SU-DHL-6 (cell line): ENCODE data around the gene TCP11.

Source experiments
- H2AFZ ChIP-seq: fragments of 200-600 bp; sonication (generic); 2 replicates; pipeline ENCODE4 v1.6.1; 2014; ENCODE audit warnings: low read depth, mild to moderate bottlenecking, moderate library complexity, mixed read lengths, antibody characterized with exemption, low read length; ENCODE audit not compliant: severe bottlenecking
- H3F3A ChIP-seq: fragments of 200-600 bp; shearing (Covaris generic); 2 replicates; pipeline ENCODE4 v1.6.0; 2016; ENCODE audit warnings: antibody characterized with exemption, mild to moderate bottlenecking; ENCODE audit not compliant: insufficient read depth
- H3K27ac ChIP-seq: fragments of 200-600 bp; sonication (generic); 2 replicates; pipeline ENCODE4 v1.5.1; 2016; ENCODE audit warnings: low read depth, mild to moderate bottlenecking, low read length, moderate library complexity, mixed read lengths
- H3K27me3 ChIP-seq: fragments of 200-600 bp; sonication (generic), shearing (Covaris generic); 2 replicates; pipeline ENCODE4 v1.6.0; 2014; ENCODE audit warnings: mild to moderate bottlenecking, low read length
- H3K36me3 ChIP-seq: fragments of 200-600 bp; sonication (generic); 2 replicates; pipeline ENCODE4 v1.6.1; 2014; ENCODE audit warnings: mild to moderate bottlenecking, low read length, mixed read lengths
- H3K4me2 ChIP-seq: fragments of 300-600, 200-600 bp; shearing (Covaris generic), sonication (generic); 2 replicates; pipeline ENCODE4 v1.6.0; 2014; ENCODE audit warnings: low read length, low read depth, mild to moderate bottlenecking; ENCODE audit not compliant: poor library complexity, severe bottlenecking
- H3K4me3 ChIP-seq: fragments of 200-600 bp; sonication (generic); 2 replicates; pipeline ENCODE4 v1.5.1; 2014; ENCODE audit warnings: antibody characterized with exemption, low read length, mild to moderate bottlenecking, mixed read lengths; ENCODE audit not compliant: insufficient read depth, poor library complexity, severe bottlenecking
- H3K79me2 ChIP-seq: fragments of 200-600 bp; sonication (generic); 2 replicates; pipeline ENCODE4 v1.6.1; 2014; ENCODE audit warnings: mild to moderate bottlenecking, low read length, moderate library complexity; ENCODE audit not compliant: insufficient read depth
- H3K9ac ChIP-seq: fragments of 200-600 bp; sonication (generic); 2 replicates; pipeline ENCODE4 v1.7.0; 2014; ENCODE audit warnings: mild to moderate bottlenecking, low read length
- H3K9me2 ChIP-seq: fragments of 200-600 bp; sonication (generic); replicated peaks from 2 replicates; pipeline ENCODE4 v1.6.1; 2014; ENCODE audit warnings: low read length; ENCODE audit not compliant: insufficient read depth
- H3K9me3 ChIP-seq: fragments of 200-600 bp; sonication (generic); 2 replicates; pipeline ENCODE4 v1.6.1; 2014; ENCODE audit warnings: low read length, mixed read lengths; ENCODE audit not compliant: insufficient read depth
- H4K20me1 ChIP-seq: fragments of 200-600 bp; sonication (generic); 2 replicates; pipeline ENCODE4 v1.6.1; 2014; ENCODE audit warnings: low read depth, mild to moderate bottlenecking, antibody characterized with exemption, low read length, moderate library complexity, mixed read lengths
- CTCF ChIP-seq: fragments of 200-600 bp; sonication (generic); IDR thresholded peaks from one replicate; pipeline ENCODE4 v1.5.1; 2017; ENCODE audit warnings: antibody characterized with exemption, mild to moderate bottlenecking, low read length, moderate library complexity; ENCODE audit not compliant: insufficient read depth, poor library complexity, severe bottlenecking
- EZH2phosphoT487 ChIP-seq: fragments of 200-600 bp; sonication (generic), shearing (Covaris generic); conservative IDR thresholded peaks from 2 replicates; pipeline ENCODE4 v1.6.1; 2018; ENCODE audit warnings: mild to moderate bottlenecking, antibody characterized with exemption, low read length, moderate library complexity, mixed read lengths

Gene TCP11

GRCh38 chr6:35173427-35174087, 32.4 kb upstream of the TCP11 start:
- Histone ChIP-seq H3K9ac (no peak overlapping the region), H2AFZ (no peak overlapping the region), H3K27ac (no peak overlapping the region), H3F3A (no peaks in the 10 kb centered on the region), H3K79me2 (no peaks in the 10 kb centered on the region), H4K20me1 (no peaks in the 10 kb centered on the region), H3K36me3 (no peaks in the 10 kb centered on the region), H3K9me2 (no peaks in the 10 kb centered on the region), H3K4me2 (no peak overlapping the region), H3K27me3 (no peaks in the 10 kb centered on the region), H3K4me3 (no peak overlapping the region), H3K9me3 (no peaks in the 10 kb centered on the region)
- TF ChIP-seq EZH2phosphoT487 (no peak), CTCF (no peak)

- H3K9me2 ChIP-seq: no peaks in the 10 kb centered on the region
- H3K4me2 ChIP-seq: no peak overlapping the region
- no peaks in the 10 kb centered on the region for H3K36me3 ChIP-seq
- H3K9me3 ChIP-seq: no peaks in the 10 kb centered on the region
- no peaks in the 10 kb centered on the region for H4K20me1 ChIP-seq
- no peak overlapping the region for H3K4me3 ChIP-seq
- no peak overlapping the region for H3K9ac ChIP-seq
- no peaks in the 10 kb centered on the region for H3F3A ChIP-seq
- H3K27ac ChIP-seq: no peak overlapping the region
- no peaks in the 10 kb centered on the region for H3K27me3 ChIP-seq
- H3K79me2 ChIP-seq: no peaks in the 10 kb centered on the region
- TF ChIP-seq EZH2phosphoT487 (no peak), CTCF (no peak)
- H2AFZ ChIP-seq: no peak overlapping the region
Observed at GRCh38 chr6:35173044-35173426, 31.9 kb upstream of the TCP11 start.

GRCh38 chr6:35170891-35171290, 29.8 kb upstream of the TCP11 start:
- Histone ChIP-seq H3K9me2 (no peaks in the 10 kb centered on the region), H3K27ac (no peak overlapping the region), H3K4me3 (no peak overlapping the region), H3K79me2 (no peaks in the 10 kb centered on the region), H3K27me3 (no peaks in the 10 kb centered on the region), H3K9me3 (no peaks in the 10 kb centered on the region), H4K20me1 (no peaks in the 10 kb centered on the region), H3K4me2 (no peak overlapping the region), H3F3A (no peaks in the 10 kb centered on the region), H3K36me3 (no peaks in the 10 kb centered on the region), H2AFZ (no peak overlapping the region), H3K9ac (no peak overlapping the region)
- TF ChIP-seq CTCF (no peak), EZH2phosphoT487 (no peak)
